ENCODE results near the gene RNF167. TPM values are rescaled to one million over a fixed set of nuclear protein-coding genes. Genes with fewer than 3 reads are reported as not detected.
A peak's percentile ranks its signal among the peaks of the same experiment; 100 is the strongest.

The RNF167 gene
- total RNA-seq, 1 donor from 2014 or later, result 106 TPM

GRCh38 chr17:4968486-4969046 lies 28.5 kb downstream of the RNF167 start:
- Mint-ChIP-seq H3K4me1 (ENCODE audit: low read depth) (peaks cover 23% of the 10 kb centered on the region), H3K9me3 (ENCODE audit: low read depth) (no peaks in the 10 kb centered on the region), H3K4me3 (ENCODE audit: low read depth) (no peak overlapping the region), H3K36me3 (ENCODE audit: insufficient read depth) (peaks cover 15% of the 10 kb centered on the region), H3K27me3 (no peaks in the 10 kb centered on the region), H3K27ac (no peak overlapping the region)
- peak; percentile 28 for DNase-seq (ENCODE audit: low spot score, unreplicated experiment)
- TF ChIP-seq CTCF (IDR thresholded peaks at IDR 0.05; ENCODE audit: unreplicated experiment), result no peak

GRCh38 chr17:4969047-4969550 lies 29.0 kb downstream of the RNF167 start:
- H3K27ac Mint-ChIP-seq, result no peak overlapping the region

GRCh38 chr17:4969551-4970173 lies 29.6 kb downstream of the RNF167 start:
- TF ChIP-seq CTCF (IDR thresholded peaks at IDR 0.05; ENCODE audit: unreplicated experiment), result no peak
- H3K27me3 Mint-ChIP-seq, result no peaks in the 10 kb centered on the region
- no peak overlapping the region for H3K4me3 Mint-ChIP-seq (ENCODE audit: low read depth)
- H3K9me3 Mint-ChIP-seq (ENCODE audit: low read depth), result no peaks in the 10 kb centered on the region
- peaks cover 23% of the 10 kb centered on the region for H3K4me1 Mint-ChIP-seq (ENCODE audit: low read depth)
- no peak overlapping the region for H3K27ac Mint-ChIP-seq
- DNase-seq (ENCODE audit: low spot score, unreplicated experiment), result no peak
- H3K36me3 Mint-ChIP-seq (ENCODE audit: insufficient read depth), result peaks cover 19% of the 10 kb centered on the region

More at GRCh38 chr17:4969047-4969550, 29.0 kb downstream of the RNF167 start:
- TF ChIP-seq CTCF (IDR thresholded peaks at IDR 0.05; ENCODE audit: unreplicated experiment), result no peak
- no peak for DNase-seq (ENCODE audit: low spot score, unreplicated experiment)
- Mint-ChIP-seq H3K4me1 (ENCODE audit: low read depth) (peaks cover 23% of the 10 kb centered on the region), H3K9me3 (ENCODE audit: low read depth) (no peaks in the 10 kb centered on the region), H3K4me3 (ENCODE audit: low read depth) (no peak overlapping the region), H3K36me3 (ENCODE audit: insufficient read depth) (peaks cover 17% of the 10 kb centered on the region), H3K27me3 (no peaks in the 10 kb centered on the region)

- Mint-ChIP-seq H3K4me1 (ENCODE audit: low read depth) (peaks cover 23% of the 10 kb centered on the region), H3K36me3 (ENCODE audit: insufficient read depth) (peaks cover 22% of the 10 kb centered on the region), H3K27me3 (peaks cover 4% of the 10 kb centered on the region), H3K4me3 (ENCODE audit: low read depth) (peak overlapping the region; percentile 54), H3K27ac (no peak overlapping the region), H3K9me3 (ENCODE audit: low read depth) (no peaks in the 10 kb centered on the region)
- DNase-seq (ENCODE audit: low spot score, unreplicated experiment), result no peak
- TF ChIP-seq CTCF (IDR thresholded peaks at IDR 0.05; ENCODE audit: unreplicated experiment), result no peak
Measured at GRCh38 chr17:4970273-4970672, 30.2 kb downstream of the RNF167 start.

GRCh38 chr17:4971826-4972225 lies 31.8 kb downstream of the RNF167 start:
- Mint-ChIP-seq H3K36me3 (ENCODE audit: insufficient read depth) (peaks cover 20% of the 10 kb centered on the region), H3K4me3 (ENCODE audit: low read depth) (no peak overlapping the region), H3K9me3 (ENCODE audit: low read depth) (no peaks in the 10 kb centered on the region), H3K27ac (no peak overlapping the region), H3K27me3 (peaks cover 7% of the 10 kb centered on the region), H3K4me1 (ENCODE audit: low read depth) (peaks cover 17% of the 10 kb centered on the region)
- TF ChIP-seq CTCF (IDR thresholded peaks at IDR 0.05; ENCODE audit: unreplicated experiment), result no peak
- DNase-seq (ENCODE audit: low spot score, unreplicated experiment), result no peak

Data from progenitor cell of endocrine pancreas (in vitro differentiated cells).